GM19193 (cell line): Measurements from ENCODE around the gene ENTREP3.

ENCODE experiments used
- POLR2A ChIP-seq: IDR thresholded peaks from 4 replicates; pipeline ENCODE4 v1.6.1; 2011; ENCODE audit not compliant: insufficient read depth, insufficient read length; ENCODE audit errors: extremely low read depth

The ENTREP3 gene

DNA sequence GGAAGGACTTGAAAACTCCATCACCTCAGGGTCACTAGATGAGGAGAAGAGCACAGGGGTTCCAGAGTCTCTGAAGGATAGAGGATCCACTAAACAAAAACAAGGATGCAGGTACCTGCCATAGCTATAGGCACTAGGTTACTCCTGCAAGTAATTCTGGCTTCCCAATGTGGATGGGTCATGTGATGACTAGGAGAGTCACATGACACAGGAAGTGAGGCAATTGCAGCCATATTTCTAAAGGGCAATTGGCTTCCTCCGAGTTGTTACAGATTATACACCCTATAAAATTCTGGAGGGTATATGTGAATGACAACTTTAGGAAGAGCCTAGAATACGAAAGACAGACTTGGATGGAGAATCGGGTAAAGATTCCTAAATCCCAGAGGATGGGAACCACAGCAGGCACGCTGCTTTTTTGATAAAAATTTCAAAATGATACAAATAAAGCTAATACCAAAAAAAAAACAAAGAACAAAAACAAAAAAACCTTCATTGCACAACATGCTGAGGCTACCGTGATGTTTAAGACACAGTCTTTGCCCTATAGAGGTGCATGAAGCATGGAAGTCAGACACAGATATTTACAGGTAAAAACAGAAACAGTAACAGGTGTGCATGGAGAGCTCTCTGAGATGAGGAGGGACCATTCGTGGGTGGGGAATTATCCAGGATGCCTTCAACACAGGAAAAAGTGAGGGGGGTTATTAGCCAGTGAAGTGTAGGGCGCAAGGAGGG lies 36.3 kb downstream of the ENTREP3 start:
- TF ChIP-seq POLR2A: no peak

DNA sequence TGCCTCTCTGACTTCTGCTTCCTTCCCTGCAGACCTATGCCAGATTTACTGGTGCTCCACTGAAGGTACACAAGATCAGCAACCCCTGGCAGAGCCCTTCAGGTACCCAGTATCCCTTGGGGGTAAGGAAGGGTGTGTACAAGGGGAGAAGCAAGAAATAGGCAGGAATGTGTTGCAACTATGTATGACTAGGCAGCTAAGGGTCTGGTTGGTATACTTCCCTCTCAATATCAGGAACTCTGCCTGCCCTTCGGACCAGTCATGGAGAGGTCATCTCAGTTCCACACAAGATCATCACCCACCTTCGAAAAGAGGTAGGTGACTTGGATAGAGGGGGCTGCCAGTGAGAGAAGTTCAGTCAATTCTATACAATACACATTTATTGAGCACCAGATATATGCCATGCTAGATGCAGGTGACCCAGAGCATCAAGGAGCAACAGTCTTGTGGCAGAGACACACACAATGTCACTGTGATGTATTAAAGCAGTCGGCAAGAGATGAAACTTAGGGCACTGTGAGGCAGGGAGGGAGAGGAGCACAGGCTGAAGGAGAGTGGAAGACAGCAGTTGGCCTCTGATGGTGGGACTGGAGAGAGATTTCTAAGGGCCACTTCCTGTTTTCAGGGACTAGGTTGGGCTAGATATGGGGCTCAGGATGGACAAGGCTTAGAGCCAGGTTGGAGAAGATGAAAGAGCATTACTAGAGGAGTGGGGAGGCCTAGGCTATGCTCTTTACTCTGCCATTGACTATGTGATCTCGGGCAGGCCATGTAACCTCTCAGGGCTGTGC lies 44.8 kb downstream of the ENTREP3 start:
- TF ChIP-seq POLR2A: no peak

- no peak for TF ChIP-seq POLR2A
Observed at GRCh38 chr1:155209312-155209721, 46.0 kb downstream of the ENTREP3 start.

DNA sequence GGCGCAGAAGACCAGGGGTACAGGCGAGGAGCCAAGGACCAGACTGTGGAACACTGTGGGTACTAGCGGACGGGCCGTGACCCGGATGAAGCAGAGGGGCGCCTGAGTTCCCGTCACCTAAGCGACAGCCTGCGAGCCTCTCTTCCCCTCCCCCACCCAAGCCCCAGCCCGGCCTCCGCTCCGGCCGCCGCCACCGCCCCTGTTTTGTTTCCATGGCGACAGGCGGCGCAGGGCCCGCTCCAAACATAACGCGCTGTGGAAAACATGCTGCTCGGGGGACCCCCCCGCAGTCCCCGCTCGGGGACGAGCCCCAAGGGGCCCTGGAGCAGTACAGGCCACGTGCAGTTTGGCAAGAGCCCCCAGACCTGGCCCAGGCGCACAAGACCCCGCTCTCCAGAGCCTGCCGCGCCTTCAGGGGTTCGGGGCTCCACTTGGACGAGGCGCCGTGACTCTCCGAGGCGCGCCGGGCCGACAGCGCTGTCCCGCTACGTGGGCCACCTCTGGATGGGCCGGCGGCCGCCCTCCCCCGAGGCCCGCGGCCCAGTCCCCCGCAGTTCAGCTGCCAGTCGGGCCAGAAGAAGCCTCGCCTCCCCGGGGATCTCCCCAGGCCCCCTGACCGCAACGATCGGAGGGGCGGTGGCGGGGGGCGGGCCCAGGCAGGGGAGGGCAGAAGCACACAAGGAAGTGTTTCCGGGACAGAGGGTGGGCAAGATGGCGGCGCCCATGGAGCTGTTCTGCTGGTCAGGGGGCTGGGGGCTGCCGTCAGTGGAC lies 46.6 kb downstream of the ENTREP3 start, which contains the start of gene MTX1:
TSS of gene MTX1 (plus strand) at position 155 of the 771 bp plus-strand sequence. CDS start at position 265, 110 bp downstream.
- peak; percentile 55 for TF ChIP-seq POLR2A

GRCh38 chr1:155207806-155208540 lies 47.3 kb downstream of the ENTREP3 start, which contains the start of gene THBS3:
Gene THBS3 (minus strand): TSS chr1:155207897. CDS start chr1:155207876, 21 bp downstream.
- no peak for TF ChIP-seq POLR2A

- no peak for TF ChIP-seq POLR2A
Observed at GRCh38 chr1:155206891-155207805, 48.1 kb downstream of the ENTREP3 start.

DNA sequence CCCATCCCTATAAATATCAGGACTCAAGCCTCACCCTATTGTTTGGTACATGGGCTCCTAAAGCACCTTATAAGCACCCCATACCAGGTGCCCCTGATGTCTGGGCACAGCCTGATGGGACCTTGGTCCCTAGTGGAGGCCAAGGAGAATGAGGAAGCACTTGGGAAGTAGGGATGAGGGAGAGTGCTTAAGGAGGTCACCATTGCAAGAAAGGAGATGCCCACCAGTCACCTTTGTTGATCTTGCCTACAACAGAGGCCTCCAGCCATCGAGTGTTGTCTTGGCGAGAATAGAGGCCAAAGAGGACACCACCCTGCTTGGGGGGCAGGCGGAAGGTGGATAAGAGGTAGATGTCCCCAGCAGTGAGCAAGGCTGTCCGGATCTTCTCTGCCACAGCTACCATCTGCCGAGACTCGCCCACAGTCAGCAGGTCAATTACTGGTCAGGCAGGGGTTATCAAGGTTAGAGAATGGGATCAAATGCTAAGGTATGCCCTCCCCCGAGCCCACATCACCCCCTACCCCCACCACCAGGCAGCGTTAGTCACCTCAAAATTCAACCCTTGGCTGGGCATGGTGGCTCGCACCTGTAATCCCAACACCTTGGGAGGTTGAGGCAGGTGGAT lies 49.2 kb downstream of the ENTREP3 start:
- TF ChIP-seq POLR2A: no peak

- TF ChIP-seq POLR2A: no peak
Observed at GRCh38 chr1:155205035-155205434, 50.2 kb downstream of the ENTREP3 start.

- no peak for TF ChIP-seq POLR2A
Observed at GRCh38 chr1:155202731-155203515, 52.4 kb downstream of the ENTREP3 start.

DNA sequence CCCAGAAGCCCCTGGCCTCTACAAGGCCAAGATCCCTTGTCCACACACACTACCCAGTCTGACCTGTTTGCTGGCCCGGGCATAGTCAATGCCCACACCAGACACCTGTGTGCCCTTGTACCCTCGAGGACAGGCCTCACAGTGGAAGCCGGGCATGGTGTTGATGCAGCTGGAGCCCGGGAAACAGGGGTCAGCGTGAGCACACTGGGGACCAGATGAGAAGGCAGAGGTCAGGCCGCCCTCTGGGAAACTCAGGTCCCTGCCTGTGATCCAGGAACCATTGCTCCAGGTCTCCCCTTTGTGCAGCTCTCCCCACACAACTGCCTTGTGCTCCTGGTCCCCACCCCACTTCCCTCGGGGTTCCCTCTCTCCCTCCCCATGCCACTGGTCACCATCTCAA lies 53.1 kb downstream of the ENTREP3 start:
- no peak for TF ChIP-seq POLR2A

- no peak for TF ChIP-seq POLR2A
Observed at GRCh38 chr1:155200920-155201319, 54.4 kb downstream of the ENTREP3 start.

DNA sequence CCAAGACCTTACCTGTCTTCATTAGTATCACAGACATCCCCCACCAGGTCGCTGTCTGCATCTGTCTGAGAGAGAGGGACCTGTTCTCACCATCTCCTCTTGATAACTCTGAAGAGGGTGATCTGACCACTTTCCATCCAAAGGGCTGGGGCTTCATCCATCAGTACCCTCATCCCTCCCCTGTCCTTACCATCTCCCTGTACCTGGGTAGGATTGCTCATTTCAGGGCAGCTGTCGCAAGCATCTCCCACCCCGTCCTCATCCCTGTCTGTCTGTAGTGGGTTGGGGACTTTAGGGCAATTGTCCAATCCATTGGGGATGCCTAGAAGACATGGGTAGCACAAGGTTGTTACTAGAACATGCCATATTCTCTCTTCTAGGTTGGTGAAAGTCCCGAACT lies 55.5 kb downstream of the ENTREP3 start:
- no peak for TF ChIP-seq POLR2A
